GM10248 (cell line): ENCODE data around the gene KIZ.

Experiments used
- CTCF ChIA-PET: fragments of 300-600 bp; sonication (Branson Sonifier 250); formaldehyde crosslinking; extraction: SDS; loops from one replicate; lab custom pipeline; 2021; ENCODE audit warnings: antibody characterized with exemption; lab: Yijun Ruan, JAX
- POLR2A ChIA-PET: fragments of 350-650 bp; sonication (Branson Sonifier 250); formaldehyde crosslinking; extraction: SDS; loops from one replicate; lab custom pipeline; 2020; ENCODE audit warnings: antibody characterized with exemption; lab: Yijun Ruan, JAX
- DNase-seq: peaks from one replicate; pipeline ENCODE4 v3.0.0; 2012; ENCODE audit errors: extremely low spot score
- TF ChIP-seq, protein P1 (sequence below): IDR thresholded peaks from 2 replicates; pipeline ENCODE4 v1.5.1; 2012; ENCODE audit warnings: mild to moderate bottlenecking, low read depth; ENCODE audit errors: extremely low read depth, missing control alignments, control extremely low read depth

KIZ gene

DNA sequence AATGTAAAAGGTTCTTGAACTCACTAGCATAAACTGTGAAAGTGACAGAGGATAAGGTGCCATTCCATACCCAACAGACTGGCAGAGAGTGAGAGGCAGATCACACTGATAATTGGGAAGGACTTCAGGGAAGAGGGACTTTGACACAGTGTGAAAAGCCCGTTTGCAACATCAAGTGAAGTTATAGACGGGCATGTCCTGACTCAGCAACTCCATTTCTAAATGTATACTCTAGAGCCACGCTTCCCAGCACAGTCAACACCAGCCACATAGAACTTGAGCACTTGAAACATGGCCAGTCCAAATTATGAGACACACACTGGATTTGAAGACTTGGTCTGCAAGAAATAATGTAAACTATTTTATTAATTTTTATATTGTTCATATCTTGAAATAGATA is 131.3 kb downstream of the KIZ start:
- POLR2A ChIA-PET: no interaction called here
- CTCF ChIA-PET: interaction anchor here (1.0 kb wide), 1 partner anchor 21 kb away, joined by 3 read pairs; no protein-coding TSS in a partner anchor

DNA sequence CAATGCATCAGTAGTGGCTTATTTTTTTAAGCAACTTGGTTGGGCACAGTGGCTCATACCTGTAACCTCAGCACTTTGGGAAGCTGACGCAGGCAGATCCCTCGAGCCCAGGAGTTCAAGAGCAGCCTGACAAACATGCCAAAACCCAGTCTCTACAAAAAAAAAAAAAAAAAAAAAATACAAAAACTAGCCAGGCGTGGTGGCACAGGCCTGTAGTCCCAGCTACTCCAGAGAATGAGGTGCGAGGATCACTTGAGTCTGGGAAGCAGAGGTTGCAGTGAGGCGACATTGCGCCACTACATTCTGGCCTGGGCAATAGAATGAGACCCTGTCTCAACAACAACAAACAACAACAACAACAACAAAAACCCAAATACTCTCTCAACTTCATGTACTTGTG is 132.5 kb downstream of the KIZ start:
- POLR2A ChIA-PET: no interaction called here
- CTCF ChIA-PET: no interaction called here
- TF ChIP-seq, protein P1, sequence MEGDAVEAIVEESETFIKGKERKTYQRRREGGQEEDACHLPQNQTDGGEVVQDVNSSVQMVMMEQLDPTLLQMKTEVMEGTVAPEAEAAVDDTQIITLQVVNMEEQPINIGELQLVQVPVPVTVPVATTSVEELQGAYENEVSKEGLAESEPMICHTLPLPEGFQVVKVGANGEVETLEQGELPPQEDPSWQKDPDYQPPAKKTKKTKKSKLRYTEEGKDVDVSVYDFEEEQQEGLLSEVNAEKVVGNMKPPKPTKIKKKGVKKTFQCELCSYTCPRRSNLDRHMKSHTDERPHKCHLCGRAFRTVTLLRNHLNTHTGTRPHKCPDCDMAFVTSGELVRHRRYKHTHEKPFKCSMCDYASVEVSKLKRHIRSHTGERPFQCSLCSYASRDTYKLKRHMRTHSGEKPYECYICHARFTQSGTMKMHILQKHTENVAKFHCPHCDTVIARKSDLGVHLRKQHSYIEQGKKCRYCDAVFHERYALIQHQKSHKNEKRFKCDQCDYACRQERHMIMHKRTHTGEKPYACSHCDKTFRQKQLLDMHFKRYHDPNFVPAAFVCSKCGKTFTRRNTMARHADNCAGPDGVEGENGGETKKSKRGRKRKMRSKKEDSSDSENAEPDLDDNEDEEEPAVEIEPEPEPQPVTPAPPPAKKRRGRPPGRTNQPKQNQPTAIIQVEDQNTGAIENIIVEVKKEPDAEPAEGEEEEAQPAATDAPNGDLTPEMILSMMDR: no peak
- DNase-seq: no peak

More for the DNA sequence above, 131.3 kb downstream of the KIZ start:
- no peak for DNase-seq
- TF ChIP-seq, protein P1: no peak

DNA sequence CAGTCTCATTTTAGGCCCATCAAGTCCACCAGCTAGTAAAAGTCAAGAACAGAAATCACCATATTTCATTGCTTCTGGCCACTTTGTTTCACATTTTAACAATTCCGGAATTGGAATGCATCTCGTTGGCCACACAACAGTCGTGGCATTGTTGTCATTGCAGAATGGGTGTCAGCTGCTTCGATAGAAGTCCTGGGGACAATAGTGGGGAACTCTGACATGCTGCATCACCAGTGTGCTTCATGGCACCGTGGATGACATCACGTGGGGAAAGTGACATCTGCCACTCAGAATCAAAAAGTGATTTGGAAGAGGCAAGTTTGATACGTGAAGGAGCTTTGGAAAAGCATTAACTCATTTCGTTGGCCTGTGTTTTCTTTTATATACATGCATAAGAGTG is 133.5 kb downstream of the KIZ start:
- ChIA-PET POLR2A (no interaction called here), CTCF (interaction anchor here (0.9 kb wide), 1 partner anchor 23 kb away, joined by 4 read pairs; no protein-coding TSS in a partner anchor)
- TF ChIP-seq, protein P1: no peak
- DNase-seq: no peak

DNA sequence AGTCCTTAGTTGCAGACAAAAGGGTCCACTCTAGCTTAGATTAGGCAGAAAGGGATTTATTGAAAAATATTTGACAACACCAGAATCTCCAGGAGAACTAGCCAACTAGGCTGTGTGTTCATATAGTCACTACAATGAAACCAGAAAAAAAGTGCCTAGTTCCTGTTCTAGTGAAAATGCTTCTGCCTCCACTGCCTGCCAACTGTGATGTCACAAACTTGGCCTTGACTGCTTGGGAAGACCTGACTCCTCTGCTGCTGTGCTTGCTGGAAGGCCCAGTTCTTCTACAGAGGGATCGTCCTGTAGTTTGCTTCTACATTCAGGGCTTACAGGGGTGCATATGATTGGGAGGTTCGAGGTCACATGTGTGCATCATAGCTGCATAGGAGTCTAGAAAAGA is 136.9 kb downstream of the KIZ start:
- CTCF ChIA-PET: interaction anchor here (1.0 kb wide), 1 partner anchor 27 kb away, joined by 5 read pairs; no protein-coding TSS in a partner anchor
- POLR2A ChIA-PET: interaction anchor here (0.7 kb wide), 1 partner anchor 33 kb away, joined by 7 read pairs; no protein-coding TSS in a partner anchor

DNA sequence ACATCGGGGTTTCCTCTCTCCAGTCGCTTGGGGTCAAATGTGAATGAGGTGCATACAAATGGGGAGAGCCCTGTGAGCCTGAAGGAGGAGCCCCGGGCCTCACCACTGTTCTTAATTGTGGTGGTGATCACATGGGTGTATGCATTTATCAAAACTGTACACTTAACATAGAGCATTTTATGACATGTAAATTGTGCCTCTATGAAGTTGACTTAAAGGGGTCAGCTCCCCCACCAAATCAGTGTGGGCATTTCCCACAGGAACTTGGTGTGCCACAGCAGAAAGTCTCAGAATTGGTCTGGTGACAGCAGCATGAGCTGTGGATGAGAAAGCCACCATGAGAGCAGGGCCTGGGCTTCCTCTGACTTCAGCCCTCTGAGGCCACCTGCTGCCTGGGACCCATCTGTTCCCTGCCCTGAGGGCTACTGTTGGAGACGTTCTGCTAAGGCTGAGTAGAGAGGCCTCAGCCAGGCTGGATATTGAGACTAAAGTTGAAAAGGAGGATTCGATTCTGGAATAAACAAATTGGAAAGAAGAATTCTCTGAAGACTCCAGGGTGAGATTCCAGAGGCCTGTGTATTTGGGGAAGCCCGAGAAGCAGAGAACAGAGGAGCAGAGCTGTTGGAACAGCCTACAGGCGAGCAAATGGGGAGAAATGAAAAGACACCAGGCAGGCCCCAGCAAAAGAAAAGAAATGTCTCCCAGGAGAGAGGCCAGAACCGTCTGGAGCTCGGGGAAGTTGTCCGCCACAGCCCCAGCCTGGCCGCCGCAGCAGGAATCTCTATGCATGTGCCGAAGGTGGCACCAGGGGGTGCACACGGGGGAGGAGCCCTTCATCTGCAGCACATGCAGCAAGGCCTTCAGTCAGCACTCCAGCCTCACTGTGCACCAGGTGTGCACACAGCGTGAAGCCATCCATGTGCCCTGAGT is 139.6 kb downstream of the KIZ start:
- DNase-seq: no peak
- TF ChIP-seq, protein P1: no peak
- CTCF ChIA-PET: interaction anchor here (0.9 to 5.6 kb wide), 2 partner anchors 16 to 30 kb away, joined by 3 to 22 read pairs; no protein-coding TSS in a partner anchor
- POLR2A ChIA-PET: no interaction called here

More for the DNA sequence above, 136.9 kb downstream of the KIZ start:
- TF ChIP-seq, protein P1: no peak
- DNase-seq: no peak

DNA sequence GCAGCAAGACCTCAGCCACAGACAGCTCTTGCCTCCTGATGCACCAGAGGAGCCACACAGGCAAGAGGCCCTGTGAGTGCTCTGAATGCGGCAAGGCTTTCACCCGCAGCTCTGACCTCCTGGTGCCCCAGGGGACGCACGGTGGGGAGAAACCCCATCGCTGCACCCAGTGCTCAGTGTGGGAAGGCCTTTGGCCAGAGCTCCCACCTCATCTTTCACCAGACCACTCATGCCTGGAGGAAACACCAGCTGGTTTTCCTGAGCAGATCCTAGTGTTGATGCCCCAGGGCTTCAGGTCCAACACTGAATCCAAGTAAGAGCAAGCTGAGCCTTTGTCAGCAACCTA is 140.3 kb downstream of the KIZ start:
- DNase-seq: no peak
- ChIA-PET CTCF (interaction anchor here (0.9 to 5.6 kb wide), 3 partner anchors 10 to 30 kb away, joined by 3 to 22 read pairs (median 3); no protein-coding TSS in a partner anchor), POLR2A (no interaction called here)
- TF ChIP-seq, protein P1: no peak
